ENCODE results near the gene DUS4L. TPM values are rescaled to one million over a fixed set of nuclear protein-coding genes. Genes with fewer than 3 reads are reported as not detected.

DUS4L gene, protein sequence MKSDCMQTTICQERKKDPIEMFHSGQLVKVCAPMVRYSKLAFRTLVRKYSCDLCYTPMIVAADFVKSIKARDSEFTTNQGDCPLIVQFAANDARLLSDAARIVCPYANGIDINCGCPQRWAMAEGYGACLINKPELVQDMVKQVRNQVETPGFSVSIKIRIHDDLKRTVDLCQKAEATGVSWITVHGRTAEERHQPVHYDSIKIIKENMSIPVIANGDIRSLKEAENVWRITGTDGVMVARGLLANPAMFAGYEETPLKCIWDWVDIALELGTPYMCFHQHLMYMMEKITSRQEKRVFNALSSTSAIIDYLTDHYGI
- total RNA-seq, result 7.2 and 9.6 TPM in 2 replicates

DNA sequence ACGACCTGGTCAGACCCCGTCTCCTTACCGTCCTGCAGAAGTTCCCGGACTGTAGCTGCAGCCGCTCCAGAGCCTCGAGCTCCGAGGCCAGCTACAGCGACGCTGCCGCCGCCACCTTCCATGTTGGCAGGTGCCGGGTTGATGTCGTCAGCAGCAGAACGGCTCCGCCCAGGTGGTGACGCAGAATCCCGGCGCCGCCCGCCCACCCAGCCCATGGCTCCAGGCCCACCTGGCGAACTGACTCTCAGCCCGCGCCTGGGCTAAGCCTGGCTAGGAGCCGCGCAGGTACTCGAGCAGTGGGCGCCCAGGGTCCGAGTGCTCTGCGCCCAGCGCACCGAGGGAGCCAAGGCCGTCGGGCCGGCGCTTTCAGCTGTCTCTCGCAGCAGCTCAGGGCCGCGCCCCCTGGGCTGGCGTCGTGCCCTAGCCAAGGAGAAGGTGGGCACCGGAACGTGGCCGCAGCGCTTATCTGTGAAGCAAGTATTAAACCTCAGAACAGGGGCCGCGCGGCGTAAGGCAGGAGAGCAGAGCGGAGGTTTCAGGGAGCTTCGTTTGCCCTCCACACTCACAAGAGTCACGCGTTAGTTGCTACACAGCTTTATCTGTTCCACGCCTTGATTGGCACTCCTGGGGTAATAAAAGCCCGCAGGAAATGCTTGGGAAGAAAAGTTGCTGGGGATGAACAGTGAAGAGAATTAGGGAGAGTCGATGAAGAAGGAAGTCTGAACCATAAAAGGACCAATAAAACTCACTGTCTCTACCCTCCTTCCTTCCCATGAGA, at the start of gene DUS4L, which contains the start of gene COG5:
Gene DUS4L, plus strand, starts transcription at position 197 of the 778 bp plus-strand sequence. CDS start 3,100 bp downstream, outside the sequence.
Gene COG5, minus strand, starts transcription at position 146 of the 778 bp plus-strand sequence. Its CDS starts 24 bp downstream, at position 122.

DNA sequence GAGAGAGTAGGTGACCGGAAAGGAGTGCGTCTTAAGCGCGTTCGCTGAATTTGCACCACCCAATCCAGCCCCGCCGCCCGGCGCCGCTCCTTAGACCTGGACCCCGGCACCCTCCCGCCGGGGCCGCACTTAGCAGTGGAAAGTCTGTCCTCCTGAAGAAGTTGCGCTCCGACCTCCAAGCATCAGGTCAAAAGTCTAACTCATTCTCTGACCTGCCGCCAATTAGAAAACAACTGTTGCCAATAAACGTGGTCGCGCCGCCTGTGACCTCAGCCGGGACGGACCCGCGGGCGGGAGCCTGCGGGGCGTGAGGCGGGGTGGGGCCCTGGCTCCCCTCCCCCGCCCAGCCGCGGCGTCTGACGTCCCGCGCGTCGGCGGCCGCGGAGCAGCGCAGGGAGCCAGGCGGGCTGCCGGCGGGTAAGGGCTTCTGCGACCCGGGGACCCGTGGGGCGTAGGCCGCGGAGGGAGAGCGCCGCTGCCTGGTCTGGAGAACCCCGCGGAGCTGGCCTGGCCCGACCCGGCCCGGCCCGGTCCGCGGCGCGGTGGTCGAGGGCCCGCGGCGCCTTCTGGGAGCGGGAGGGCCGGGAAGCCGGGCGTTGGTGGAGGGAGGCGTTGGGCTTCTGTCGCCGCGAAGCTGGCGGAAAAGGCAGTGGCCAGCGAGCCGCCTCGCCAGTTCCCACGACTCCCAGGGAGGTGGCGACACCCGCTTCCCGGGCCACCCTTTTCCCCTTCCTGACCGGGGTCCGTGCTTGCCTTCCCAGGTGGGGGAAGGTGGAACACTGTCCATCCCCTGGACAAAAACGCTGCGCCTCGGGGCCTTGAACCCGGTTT, 16.3 kb downstream of the DUS4L start, which contains the start of gene BCAP29:
Gene BCAP29, plus strand, starts transcription at position 362 of the 831 bp plus-strand sequence. CDS start 527 bp downstream, outside the sequence.

Small RNA genes lying within 50 kb of the gene (small RNA-seq; reads per million reads assigned to genes)
- not detected for gene RF01233 (ENCODE audit: low replicate concordance)

Other genes starting within 250 kb of the DUS4L start
- under 0.01 TPM in 1 of 2 replicates, not detected in the other for gene GPR22, start 93.9 kb upstream of the DUS4L start, total RNA-seq
- gene COG5, start 51 bp upstream of the DUS4L start, total RNA-seq, result 27.9 and 33.0 TPM in 2 replicates
- gene BCAP29, start 16.3 kb downstream of the DUS4L start, total RNA-seq, result 45.3 and 146 TPM in 2 replicates
- gene SLC26A4, start 96.9 kb downstream of the DUS4L start, total RNA-seq, result under 0.01 and 0.72 TPM in 2 replicates
- 28.8 and 35.0 TPM in 2 replicates for gene CBLL1, start 180.2 kb downstream of the DUS4L start, total RNA-seq
- not detected in 2 replicates for gene SLC26A3, start 239.3 kb downstream of the DUS4L start, total RNA-seq

Data from placental pericyte (primary cell).